ENCODE results near the gene MLIP.

GRCh38 chr6:54107470-54108090, 3.7 kb upstream of the MLIP start:
- TF ChIP-seq, protein P1, sequence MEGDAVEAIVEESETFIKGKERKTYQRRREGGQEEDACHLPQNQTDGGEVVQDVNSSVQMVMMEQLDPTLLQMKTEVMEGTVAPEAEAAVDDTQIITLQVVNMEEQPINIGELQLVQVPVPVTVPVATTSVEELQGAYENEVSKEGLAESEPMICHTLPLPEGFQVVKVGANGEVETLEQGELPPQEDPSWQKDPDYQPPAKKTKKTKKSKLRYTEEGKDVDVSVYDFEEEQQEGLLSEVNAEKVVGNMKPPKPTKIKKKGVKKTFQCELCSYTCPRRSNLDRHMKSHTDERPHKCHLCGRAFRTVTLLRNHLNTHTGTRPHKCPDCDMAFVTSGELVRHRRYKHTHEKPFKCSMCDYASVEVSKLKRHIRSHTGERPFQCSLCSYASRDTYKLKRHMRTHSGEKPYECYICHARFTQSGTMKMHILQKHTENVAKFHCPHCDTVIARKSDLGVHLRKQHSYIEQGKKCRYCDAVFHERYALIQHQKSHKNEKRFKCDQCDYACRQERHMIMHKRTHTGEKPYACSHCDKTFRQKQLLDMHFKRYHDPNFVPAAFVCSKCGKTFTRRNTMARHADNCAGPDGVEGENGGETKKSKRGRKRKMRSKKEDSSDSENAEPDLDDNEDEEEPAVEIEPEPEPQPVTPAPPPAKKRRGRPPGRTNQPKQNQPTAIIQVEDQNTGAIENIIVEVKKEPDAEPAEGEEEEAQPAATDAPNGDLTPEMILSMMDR (IDR thresholded peaks at IDR 0.05) = no peak
- TF ChIP-seq POLR2AphosphoS5 (IDR thresholded peaks at IDR 0.05; ENCODE audit: low read depth, low read length) = no peak
- TF ChIP-seq, protein P2, sequence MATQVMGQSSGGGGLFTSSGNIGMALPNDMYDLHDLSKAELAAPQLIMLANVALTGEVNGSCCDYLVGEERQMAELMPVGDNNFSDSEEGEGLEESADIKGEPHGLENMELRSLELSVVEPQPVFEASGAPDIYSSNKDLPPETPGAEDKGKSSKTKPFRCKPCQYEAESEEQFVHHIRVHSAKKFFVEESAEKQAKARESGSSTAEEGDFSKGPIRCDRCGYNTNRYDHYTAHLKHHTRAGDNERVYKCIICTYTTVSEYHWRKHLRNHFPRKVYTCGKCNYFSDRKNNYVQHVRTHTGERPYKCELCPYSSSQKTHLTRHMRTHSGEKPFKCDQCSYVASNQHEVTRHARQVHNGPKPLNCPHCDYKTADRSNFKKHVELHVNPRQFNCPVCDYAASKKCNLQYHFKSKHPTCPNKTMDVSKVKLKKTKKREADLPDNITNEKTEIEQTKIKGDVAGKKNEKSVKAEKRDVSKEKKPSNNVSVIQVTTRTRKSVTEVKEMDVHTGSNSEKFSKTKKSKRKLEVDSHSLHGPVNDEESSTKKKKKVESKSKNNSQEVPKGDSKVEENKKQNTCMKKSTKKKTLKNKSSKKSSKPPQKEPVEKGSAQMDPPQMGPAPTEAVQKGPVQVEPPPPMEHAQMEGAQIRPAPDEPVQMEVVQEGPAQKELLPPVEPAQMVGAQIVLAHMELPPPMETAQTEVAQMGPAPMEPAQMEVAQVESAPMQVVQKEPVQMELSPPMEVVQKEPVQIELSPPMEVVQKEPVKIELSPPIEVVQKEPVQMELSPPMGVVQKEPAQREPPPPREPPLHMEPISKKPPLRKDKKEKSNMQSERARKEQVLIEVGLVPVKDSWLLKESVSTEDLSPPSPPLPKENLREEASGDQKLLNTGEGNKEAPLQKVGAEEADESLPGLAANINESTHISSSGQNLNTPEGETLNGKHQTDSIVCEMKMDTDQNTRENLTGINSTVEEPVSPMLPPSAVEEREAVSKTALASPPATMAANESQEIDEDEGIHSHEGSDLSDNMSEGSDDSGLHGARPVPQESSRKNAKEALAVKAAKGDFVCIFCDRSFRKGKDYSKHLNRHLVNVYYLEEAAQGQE (IDR thresholded peaks at IDR 0.05; ENCODE audit: insufficient read depth in 1 of 2, low read depth in 2 of 2, low read length in 1 of 2) = no peak
